EH (cell line): ENCODE results near the gene TMEM209.

Experiments used
- DNase-seq: peaks from one replicate; pipeline ENCODE4 v3.0.0-alpha.2; 2015; ENCODE audit warnings: low read depth

Gene TMEM209

GRCh38 chr7:130143986-130144311 is 61.3 kb downstream of the TMEM209 start:
- no peak for DNase-seq

GRCh38 chr7:130143334-130143732 is 61.9 kb downstream of the TMEM209 start:
- DNase-seq = no peak

DNA sequence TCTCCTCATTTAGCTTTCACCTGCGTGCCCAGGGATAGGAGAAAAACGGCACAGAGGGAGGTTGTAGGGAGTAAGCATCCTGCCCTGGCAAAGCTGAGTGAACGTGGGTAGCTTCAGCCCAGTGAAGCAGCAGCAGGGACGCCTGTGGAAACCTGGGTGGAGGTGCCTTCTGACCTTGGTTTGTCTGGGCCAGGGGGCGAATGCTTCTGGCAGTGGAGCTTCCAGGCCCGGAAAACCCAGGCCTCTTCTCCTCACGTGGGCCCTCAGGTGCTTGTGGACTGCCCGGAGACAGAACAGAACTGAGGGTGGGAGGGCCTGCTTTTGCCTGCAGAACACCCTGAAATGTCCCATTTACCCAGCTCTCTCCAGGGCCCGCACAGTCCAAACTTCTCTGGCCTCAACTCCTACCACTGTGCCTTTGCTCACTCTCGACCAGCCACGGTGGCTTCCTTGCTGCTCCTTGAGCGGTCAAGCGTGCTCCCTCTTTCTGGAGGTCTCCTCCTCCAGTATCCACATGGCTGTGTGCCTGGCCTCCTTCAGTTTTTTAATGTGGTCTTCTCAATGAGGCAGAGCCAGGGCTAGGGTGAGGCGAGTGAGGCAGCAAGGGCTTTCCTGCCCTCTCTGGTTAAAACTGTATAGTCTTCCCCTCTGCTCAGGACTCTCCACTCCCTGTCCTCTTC is 62.4 kb downstream of the TMEM209 start:
- no peak for DNase-seq

GRCh38 chr7:130141884-130142653 is 63.1 kb downstream of the TMEM209 start:
- DNase-seq = no peak

- DNase-seq = peak; percentile 62
Observed at GRCh38 chr7:130141161-130141883, 63.9 kb downstream of the TMEM209 start.

GRCh38 chr7:130140551-130141160 is 64.5 kb downstream of the TMEM209 start:
- DNase-seq = no peak

GRCh38 chr7:130139193-130139960 is 65.8 kb downstream of the TMEM209 start:
- DNase-seq = no peak

- no peak for DNase-seq
Observed at GRCh38 chr7:130137207-130137606, 68.0 kb downstream of the TMEM209 start.

- no peak for DNase-seq
Observed at GRCh38 chr7:130136579-130137167, 68.5 kb downstream of the TMEM209 start.

DNA sequence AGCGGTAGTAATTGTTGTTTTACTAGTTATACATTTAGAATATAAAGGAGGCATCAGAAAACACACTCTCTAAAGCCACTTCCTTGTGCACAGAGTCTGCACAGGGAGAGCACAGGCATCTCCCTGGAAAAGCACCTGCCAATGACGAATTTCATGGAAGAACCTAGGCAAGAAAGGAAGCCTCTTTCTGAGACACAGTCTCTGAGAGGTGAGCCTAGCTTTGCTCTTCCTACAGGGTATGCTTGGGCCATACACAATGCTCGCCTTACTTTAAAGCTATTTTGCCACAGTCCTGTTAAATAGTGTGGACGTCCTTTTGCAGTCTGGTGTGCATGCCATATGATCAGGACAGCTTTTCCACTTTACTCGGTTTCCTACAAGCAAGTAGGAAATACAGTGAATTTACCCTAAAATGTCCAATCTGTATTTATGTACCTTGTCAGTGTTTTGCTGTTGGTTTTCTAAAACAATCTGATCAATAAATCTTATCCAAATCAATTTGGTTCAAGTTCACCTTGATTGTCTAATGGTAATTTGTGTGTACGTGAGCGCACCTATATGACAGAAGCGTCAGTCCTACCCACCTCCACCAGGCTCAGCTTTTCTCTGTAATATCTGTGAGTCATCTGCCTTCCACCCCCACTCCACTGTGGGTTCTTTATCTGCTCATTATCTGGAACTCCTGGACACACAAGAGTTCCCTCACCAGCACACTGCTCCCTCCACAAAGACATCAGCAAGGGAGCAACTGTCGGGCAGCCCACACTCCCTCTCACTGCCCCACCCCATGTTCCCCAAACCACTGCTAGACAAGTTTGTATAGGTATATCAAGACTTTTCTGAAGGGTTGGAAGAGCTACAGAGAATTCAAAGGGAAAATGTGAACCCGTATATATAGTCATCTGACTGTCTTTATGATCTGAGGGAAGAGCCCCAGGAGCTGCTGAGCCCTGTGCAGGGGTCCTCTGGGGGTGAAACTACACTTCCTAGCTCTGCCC is 69.7 kb downstream of the TMEM209 start:
- peak; percentile 52 for DNase-seq

DNA sequence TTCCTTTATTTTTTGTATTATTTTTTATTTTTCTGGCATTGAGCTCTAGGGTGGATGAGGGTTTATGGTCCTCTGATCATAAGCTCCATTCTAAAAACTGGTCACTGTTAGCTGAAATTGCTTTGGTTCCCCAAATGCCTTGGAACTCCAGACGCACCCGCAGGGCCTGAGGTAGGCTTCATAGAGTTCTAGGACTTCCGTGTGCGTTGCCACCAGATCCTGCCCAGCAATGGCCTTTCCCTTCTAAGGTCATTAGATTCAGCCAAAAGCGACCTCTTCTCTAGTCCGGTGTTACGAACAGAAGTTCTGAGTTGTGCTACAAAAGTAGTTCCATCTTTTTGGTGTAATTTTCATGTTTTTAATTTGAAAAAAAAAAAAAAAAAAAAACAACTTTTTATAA is 70.5 kb downstream of the TMEM209 start:
- DNase-seq = no peak

DNA sequence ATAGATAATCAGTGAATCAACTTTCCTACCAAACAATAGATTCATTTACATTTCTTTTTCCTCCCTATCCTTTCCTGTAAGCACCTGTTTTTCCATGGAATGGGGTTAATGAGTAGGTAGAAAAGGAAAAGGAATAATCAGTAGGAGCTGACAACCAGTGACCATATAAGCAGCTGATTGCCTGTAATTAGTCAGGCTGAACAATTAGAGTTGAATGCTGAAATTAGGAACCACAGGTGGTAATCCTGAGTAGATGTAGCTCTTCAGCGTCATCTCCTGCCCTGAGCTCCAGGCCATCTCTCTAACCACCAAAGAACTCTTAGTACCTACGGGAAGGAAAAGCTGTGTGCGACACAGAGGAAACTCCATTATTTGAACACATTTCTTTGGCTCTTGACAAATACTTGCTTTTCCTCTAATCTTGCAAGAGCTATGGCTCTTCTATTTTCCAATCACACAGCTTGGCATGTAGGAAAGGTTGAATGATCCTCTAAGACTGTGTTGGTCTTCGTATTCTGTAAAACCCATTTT is 71.0 kb downstream of the TMEM209 start:
- no peak for DNase-seq

DNA sequence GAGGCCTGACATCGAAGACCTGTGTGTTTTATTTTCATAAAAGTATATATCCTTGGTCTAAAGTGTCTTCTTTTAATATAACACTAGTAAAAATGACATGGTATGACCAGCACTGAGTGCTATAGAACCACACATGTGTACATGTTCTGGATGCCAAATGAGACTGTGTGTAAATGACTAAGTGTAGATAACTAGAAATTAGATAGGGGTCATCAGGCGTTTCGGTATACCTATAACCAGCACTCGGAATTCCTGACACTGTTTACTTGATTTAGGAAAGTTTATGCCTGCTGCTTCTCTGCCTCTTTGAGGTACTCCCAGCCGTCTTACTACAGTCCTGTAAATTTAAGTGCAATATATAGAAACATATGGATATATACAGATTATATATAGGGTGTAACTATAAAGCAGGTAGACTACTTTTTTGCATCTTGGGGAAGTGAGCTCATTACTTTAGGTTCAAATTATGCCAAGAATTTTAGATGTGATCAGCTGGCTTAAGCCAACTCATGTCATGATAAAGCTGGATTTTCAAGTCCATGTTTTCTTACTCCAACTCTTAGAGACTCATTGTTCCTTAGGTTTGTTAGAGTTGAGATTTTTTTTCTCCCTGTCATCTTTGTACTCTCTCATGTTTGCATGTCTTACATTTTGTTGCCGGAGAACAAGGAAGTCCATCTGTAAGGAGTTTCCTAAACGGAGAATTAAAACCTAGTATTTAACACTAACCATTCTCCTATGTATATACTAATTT is 72.0 kb downstream of the TMEM209 start:
- DNase-seq = no peak

GRCh38 chr7:130131964-130132875 is 73.0 kb downstream of the TMEM209 start:
- no peak for DNase-seq

DNA sequence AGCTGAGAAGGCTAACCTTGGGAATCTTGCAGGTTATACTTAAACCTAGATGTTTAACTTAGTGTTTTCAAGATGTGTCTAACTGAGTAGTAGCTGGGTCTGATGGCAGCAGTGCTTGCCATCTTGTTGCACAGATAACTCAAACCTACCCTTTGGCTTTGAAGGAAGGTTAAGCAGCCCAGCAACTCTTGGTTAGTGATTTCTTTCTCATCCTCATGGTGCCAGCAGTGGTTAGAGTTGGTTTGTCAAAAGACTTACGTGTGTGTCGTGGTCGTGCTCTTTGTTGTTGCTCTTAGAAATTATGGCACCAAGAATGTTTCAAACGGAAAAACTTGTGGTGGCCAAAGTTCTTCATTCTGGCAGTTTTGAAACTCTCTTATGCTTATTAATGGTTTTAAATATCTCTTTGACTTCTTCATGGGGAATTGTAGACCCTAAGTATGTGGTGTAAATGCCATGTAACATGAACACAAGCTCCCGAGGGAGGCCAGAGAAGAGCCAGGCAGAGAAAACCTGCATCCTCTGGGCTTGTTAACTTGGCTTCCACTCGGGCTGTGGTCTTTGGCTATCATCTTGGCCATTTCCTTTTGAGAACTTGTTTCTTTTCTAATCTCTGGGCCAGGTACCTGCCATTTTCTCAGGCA is 73.9 kb downstream of the TMEM209 start:
- DNase-seq = no peak

DNA sequence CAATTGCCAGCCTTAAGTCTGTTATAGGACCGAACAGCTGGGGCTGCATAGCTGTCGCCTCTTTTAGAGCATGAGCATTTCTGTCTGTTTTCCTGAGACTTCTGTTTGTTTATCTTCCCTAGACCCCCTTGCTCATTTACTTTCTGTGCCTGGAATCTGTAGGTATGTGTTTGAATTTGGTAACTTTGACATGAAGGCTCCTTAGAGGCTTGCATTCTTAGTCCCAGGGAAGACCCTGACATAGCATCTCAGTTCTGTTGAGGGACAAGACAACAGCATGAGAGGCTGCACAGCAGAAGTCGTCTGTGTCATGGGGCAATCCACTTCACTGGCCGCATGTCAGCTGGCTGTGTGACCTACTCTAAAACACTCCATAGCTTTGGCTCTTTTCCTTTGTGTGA is 76.2 kb downstream of the TMEM209 start:
- no peak for DNase-seq

DNA sequence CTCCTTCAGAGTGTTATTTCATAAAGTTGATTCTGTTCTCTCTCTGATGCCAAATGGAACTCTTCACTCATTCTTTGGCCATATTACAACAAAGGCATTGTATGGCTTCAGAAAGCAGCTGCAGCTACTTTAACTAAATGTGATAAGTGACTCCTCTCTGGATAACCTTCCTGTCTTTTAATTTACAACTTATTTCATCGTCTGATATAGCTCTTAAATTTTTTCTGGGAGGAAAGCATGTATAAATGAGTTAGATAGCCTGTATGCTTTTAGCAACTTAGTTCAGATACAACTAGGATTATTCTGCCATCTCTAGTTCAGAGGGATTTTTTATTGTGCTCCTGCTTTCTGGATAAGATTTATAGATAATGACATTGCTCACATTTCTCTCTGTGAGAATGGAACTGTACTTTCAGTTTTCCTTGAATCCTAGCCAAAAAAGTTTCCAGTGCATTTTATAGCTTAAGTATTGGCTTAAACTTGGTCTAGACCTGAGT is 77.3 kb downstream of the TMEM209 start:
- DNase-seq = peak; percentile 73
